IMR-90 (cell line): ENCODE data around the gene RAB11FIP4.

Source experiments
- CEBPB ChIP-seq: IDR thresholded peaks from 2 replicates; pipeline ENCODE4 v1.6.1; 2012; ENCODE audit warnings: low read depth, low read length, improper control_type of control experiment
- CHD1 ChIP-seq: IDR thresholded peaks from 2 replicates; pipeline ENCODE4 v1.6.1; 2012; ENCODE audit warnings: low read depth, low read length, improper control_type of control experiment
- CTCF ChIP-seq: conservative IDR thresholded peaks from 2 replicates; pipeline ENCODE4 v1.5.1; 2012; ENCODE audit warnings: mild to moderate bottlenecking, low read depth, low read length, improper control_type of control experiment
- MXI1 ChIP-seq: IDR thresholded peaks from 2 replicates; pipeline ENCODE4 v1.6.1; 2012; ENCODE audit warnings: low read depth, mild to moderate bottlenecking, low read length, moderate library complexity, borderline replicate concordance
- NFE2L2 ChIP-seq: fragments of 150-350 bp; IDR thresholded peaks from 2 replicates; pipeline ENCODE4 v1.6.1; 2016; ENCODE audit warnings: low read depth, mild to moderate bottlenecking, low read length
- POLR2A ChIP-seq: IDR thresholded peaks from 2 replicates; pipeline ENCODE4 v1.6.1; 2012; ENCODE audit warnings: mild to moderate bottlenecking, low read depth, low read length
- RAD21 ChIP-seq: IDR thresholded peaks from 2 replicates; pipeline ENCODE4 v1.6.1; 2012; ENCODE audit warnings: low read length, improper control_type of control experiment
- RCOR1 ChIP-seq: IDR thresholded peaks from 2 replicates; pipeline ENCODE4 v1.6.1; 2012; ENCODE audit warnings: mild to moderate bottlenecking, low read length, improper control_type of control experiment; ENCODE audit not compliant: insufficient replicate concordance
- RFX5 ChIP-seq: IDR thresholded peaks from 2 replicates; pipeline ENCODE4 v1.8.0; 2012; ENCODE audit warnings: low read depth, mild to moderate bottlenecking, low read length, moderate library complexity
- SMC3 ChIP-seq: fragments of 150-350 bp; IDR thresholded peaks from 2 replicates; pipeline ENCODE4 v1.6.1; 2016; ENCODE audit warnings: low read depth, mild to moderate bottlenecking, antibody characterized with exemption, low read length, moderate library complexity
- USF2 ChIP-seq: fragments of 150-350 bp; IDR thresholded peaks from 2 replicates; pipeline ENCODE4 v1.6.1; 2017; ENCODE audit warnings: mild to moderate bottlenecking, antibody characterized with exemption, low read length, low read depth

- TF ChIP-seq CTCF (no peak), RAD21 (no peak), POLR2A (no peak), CEBPB (no peak), RCOR1 (no peak), SMC3 (no peak), CHD1 (no peak), NFE2L2 (no peak), MXI1 (no peak), RFX5 (no peak), USF2 (no peak)
Measured at GRCh38 chr17:31488264-31488981, 96.9 kb downstream of the RAB11FIP4 start.
